Activated CD8-positive, alpha-beta memory T cell treated with anti-CD3 and anti-CD28 coated beads, Interleukin-2, amount 50 U/mL, for 48 hours (primary cell): ENCODE data around the gene PRKAB1.
"Not testable (repeated sequence)": the region's sequence is repeated elsewhere in the genome, so short reads cannot be mapped to it uniquely, and the experiment has no call there.

ENCODE experiments used
- DNase-seq: peaks from one replicate; pipeline ENCODE4 v3.0.0-alpha.2; 2020

The PRKAB1 gene, protein sequence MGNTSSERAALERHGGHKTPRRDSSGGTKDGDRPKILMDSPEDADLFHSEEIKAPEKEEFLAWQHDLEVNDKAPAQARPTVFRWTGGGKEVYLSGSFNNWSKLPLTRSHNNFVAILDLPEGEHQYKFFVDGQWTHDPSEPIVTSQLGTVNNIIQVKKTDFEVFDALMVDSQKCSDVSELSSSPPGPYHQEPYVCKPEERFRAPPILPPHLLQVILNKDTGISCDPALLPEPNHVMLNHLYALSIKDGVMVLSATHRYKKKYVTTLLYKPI

DNA sequence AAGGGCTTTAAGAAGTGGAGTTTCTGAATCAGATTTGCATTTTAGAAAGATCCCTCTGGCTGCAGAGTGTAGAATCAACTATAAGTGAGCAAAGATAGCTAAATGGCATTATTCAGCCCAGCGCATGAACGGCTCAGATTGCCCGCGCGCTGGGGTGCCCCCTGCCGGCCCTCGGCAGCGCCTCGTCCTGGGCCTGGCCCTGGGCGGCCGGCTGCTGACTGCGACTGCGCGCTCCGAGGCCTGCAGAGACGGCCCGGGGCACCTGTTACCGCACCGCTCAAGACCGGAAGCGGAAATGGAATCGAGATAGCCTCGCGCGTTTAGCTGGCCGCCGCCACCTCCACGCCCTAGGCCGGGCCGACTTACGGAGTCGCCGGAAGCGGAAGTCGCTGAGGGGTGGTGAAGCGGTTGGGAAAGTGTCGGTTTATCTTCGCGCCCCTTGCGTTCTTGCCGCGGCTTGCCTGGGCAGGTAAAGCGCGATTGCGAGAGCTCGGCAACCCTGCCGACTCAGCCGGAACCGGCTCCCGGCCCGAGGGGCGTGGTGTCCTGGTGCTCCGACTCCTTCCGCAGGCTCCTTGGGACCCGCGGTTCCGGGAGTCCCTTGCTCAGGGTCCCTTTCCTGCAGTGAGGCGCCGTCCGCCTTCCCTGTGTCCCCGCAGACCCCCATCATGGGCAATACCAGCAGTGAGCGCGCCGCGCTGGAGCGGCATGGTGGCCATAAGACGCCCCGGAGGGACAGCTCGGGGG lies at the start of gene PRKAB1:
TSS of gene PRKAB1 (plus strand) at position 557 of the 747 bp plus-strand sequence. CDS start at position 669, 112 bp downstream.
- peak; percentile 95 for DNase-seq

DNA sequence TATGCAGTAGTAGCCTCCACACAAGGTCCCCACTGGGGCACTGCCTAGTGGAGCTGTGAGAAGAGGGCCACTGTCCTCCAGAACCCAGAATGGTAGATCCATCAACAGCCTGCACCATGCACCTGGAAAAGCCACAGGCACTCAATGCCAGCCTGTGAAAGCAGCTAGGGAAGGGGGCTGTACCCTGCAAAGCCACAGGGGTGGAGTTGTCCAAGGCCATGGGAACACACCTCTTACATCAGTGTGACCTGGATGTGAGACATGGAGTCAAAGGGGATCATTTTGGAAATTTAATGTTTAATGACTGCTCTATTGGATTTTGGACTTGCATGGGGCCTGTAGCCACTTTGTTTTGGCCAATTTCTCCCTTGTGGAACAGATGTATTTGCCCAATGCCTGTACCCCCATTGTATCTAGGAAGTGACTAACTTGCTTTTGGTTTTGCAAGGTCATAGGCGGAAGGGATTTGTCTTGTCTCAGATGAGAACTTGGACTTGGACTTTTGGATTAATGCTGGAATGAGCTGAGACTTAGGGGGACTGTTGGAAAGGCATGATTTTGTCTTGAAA lies 49.5 kb upstream of the PRKAB1 start:
- DNase-seq: not testable (repeated sequence)

DNA sequence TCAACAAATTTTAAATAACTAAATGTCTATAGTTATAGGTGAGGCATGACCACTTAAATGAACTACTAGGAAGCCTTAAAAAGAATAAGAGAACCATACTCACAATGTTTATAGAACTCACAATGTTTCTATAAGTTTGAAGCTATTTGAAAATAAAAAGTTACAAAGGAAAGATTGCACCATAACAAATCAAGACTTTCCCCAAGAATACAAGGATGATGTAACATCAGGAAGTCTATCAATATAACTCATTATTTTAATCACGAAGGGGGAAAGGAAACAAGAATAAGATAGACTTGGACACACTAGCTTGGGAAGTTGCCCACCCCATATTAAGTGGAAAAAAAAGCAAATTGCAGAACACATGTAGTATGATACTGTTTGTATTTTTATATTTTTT lies 47.4 kb upstream of the PRKAB1 start:
- no peak for DNase-seq

DNA sequence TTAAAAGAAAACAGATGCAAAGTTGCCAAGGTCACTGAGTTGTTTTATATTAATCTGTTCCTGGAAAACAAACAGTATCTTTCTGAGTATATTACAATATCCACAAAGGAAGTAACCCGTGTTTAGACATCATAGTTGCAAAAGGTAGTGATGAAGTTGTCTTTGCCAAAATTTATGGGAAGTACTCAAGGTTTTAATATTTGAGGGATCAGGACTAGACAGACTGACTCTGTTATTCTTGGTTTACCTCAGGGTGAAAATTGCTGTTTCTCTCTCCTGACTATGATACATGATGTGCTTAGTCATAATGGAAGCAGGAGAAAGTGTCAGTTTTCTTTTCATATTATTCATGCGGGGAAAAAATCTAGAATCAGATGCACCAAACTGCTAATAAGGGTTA lies 46.1 kb upstream of the PRKAB1 start:
- no peak for DNase-seq

DNA sequence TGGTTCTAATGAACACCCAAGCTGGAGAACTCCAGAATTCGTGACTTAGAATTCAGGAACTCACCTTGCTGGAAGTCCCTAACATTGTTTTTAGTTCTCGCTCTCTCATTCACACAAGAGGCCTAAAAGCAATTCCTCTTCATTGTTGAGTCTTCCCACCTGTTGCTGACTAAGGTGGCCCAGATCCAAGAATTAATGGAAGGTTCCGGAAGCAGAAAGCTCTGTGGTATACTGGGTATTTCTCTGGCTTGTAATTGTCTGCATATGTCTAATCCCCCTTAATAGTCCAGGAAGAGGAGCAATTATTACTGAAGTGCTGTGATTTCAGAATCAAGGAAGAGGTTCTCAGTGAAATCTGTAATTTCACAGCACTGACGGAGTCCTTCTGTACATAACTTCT lies 43.0 kb upstream of the PRKAB1 start:
- DNase-seq: no peak

DNA sequence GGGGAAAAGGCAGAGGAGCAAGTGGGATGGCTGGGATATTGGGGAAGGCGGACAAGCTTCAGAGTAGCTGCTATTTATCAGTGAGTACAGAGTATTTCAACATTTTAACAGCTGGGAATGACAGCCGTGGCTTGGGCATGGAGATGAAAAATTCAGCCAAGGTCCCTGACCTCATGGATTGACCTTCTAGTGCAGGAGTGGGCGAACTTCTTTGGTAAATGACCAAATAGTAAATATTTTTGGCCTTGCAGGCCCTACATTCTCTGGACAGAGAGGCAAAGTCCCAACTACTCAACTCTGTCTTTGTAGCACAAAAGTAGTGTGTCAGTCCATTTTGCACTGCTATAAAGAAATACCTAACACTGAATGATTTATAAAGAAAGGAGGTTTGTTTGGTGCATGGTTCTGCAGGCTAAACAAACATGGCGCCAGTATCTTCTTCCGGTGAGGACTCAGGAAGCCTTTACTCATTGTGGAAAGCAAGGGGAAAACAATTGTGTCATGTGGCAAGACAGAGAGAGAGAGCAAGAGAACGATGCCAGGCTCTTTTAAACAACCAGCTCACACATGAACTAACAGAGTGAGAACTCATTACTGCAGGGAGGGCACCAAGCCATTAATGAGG lies 40.8 kb upstream of the PRKAB1 start:
- DNase-seq: no peak

DNA sequence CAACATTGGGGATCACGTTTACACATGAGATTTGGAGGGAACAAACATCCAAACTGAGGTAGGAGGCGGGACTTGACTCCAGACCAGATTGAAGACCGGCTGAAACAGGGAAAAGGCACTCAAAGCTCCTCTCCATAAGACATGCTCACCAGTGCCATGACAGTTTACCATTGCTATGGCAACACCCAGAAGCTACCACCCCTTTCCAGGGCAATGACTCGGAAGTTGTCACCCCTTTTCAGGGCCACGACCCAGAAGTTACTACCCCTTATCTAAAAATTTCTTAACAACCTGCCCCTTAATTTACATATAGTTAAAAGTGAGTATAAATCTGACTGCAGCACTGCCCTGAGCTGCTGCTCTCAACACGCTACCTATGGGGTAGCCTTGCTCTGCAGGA lies 40.2 kb upstream of the PRKAB1 start:
- DNase-seq: no peak

DNA sequence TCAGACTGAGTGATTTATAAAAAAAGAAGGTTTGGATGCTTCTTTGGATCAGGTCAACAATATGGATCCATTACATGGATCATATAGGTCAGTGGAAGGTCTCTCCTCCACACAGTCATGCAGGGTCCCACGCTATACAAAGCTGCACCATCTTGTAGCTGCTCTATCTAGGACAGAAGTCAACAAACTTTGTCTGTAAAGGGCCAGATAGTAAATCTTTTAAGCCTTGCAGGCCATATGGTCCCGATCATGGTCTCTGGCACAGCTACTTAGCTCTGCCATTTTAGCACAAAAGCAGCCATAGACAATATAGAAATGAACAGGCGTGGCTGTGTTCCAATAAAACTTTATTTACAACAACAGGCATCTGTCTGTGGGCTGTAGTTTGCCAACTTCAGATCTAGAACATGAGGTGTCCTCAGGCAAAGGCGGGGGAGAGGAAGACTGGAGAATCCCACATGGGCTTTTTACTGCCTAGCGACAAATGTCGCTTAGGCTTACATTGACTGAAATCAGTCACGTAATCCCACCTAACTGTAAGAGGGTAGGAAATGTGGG lies 37.6 kb upstream of the PRKAB1 start:
- no peak for DNase-seq

DNA sequence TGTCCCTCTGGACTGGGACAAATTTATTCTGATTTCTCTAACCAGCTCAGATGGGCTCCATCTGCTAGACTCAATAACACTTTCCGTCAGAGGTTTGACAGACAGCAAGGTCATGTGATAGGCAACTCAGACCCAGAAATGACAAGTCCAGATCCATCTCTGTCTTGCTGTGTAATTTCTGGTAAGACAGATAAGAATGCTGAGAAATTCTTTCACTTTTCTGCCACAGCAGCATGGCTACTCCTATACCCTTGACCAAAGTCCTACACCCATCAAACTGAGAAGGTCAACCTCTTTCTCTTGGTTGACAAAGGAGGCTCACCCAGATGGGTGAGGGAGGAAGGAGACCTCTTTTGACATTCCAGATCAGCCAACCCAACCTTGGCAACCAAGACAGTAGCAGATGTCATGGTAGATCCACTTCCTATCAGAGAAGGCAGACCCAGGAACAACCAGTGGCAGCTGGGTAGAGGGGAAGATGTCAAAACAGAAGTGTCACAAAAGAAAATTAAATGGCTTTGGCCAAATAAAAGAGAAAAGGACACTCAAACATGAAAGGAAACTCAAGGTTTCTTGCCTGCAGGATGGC lies 36.9 kb upstream of the PRKAB1 start:
- DNase-seq: no peak

DNA sequence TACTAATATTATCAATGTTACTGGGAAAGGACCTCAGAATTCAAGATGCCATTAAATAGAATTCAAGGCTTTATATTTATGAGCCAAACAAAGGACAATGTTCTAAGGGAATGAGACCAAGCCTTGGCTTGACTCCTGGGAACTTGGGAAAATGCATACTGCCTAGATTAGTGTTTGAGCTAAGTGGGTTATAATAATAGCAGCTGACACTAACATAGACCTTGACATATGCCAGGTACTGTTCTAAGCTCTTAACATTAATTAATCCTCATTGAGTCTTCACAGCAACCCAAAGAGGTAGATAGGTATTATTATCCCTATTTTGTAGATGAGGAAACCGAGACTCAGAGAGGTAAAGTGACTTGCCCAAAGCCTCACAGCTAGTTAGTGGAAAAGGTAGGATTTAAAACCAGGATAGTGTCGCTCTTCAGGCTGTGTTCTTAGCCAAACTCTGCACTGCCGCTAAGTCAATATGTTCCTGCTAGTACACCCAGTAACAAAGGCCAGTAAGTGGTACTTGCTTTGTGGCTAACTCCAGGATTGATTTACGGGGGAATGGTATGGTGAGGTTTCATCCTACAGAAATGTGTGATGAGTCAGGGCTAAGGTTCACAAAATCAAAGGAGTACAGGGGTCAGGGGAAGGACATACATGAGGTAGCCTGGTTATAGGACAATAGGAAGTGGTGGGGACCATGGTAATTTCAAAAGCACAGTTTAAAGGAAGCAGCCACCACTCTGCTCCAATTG lies 35.8 kb upstream of the PRKAB1 start:
- DNase-seq: no peak

DNA sequence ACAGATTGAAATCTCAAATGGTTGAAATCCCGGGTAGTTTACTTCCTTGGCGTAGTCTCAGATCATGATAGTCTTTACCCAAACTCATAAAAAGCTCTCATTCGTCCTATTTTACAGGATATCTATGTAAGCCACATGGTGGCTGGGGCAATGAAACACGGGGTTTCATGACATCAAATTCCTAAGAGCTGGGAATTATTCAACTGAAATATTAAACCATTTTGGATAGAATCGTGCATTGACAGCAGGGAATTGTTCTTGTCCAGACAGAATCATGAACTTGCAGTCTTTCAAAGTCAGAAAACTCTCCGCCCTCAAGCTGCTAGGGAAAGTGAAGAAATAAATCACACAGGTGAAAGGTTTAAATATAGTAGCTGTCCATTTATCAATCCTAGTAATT lies 33.2 kb upstream of the PRKAB1 start:
- no peak for DNase-seq

DNA sequence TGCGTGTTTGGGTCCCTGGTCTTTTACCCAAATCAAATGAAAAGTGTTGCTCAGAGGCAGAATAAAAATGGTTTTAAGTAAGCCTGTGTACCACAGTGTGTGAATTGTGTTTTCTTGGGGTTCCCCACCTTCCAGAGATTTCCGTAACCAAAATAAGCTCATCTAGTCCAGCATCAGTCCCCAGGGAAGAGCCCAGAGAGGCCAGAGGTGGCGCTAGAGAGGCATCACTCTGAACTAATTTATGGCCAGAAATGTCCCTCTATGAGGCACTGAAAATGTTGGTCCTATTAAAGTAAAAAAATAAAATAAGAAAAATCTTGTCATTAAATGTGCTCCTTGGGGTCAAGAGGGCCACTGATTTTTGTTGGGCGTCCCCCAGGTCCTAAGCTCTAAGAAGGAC lies 24.9 kb upstream of the PRKAB1 start:
- no peak for DNase-seq

DNA sequence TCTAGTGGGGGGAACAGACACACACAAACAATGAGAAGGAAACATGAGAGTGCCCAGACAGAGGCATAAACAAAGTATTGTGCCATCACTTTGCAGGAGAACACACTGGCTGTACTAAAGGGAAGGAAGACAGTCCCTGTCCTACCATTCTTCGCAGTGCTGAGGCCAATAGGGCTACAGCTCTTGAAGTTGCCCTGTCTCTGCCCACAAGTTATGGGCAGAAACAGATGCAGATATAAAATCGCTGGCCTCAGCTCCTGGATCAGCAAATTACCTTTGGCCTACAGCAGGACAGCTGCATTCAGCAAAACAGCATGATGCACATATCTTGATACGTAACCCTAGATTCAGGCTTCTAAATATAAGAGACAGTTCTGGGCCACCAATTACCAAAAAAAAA lies 23.0 kb upstream of the PRKAB1 start:
- no peak for DNase-seq

DNA sequence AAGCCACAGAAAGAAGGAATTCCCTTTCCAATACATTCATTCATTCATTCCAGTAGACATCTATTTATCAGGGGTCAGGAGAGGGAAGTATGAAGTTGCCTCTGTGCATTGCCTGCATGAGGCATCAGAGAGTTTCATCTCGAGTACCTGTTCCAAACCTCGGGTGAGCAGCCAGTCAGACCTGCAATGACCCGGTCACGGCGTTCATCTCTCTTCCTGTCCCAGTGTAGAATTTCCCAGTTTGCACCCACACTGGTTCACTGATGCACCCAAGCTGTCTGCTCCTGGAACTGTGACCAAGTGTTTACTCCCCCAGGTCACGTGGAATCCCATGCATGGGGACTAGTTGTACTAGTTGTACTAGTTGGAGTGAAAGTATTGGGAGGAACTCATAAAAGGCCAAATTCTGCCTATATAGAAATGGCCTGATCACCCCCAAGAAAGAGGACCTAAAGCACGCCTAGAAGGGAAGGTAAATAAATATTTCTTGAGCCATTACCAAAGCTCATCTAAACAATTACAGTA lies 22.3 kb upstream of the PRKAB1 start:
- DNase-seq: no peak

DNA sequence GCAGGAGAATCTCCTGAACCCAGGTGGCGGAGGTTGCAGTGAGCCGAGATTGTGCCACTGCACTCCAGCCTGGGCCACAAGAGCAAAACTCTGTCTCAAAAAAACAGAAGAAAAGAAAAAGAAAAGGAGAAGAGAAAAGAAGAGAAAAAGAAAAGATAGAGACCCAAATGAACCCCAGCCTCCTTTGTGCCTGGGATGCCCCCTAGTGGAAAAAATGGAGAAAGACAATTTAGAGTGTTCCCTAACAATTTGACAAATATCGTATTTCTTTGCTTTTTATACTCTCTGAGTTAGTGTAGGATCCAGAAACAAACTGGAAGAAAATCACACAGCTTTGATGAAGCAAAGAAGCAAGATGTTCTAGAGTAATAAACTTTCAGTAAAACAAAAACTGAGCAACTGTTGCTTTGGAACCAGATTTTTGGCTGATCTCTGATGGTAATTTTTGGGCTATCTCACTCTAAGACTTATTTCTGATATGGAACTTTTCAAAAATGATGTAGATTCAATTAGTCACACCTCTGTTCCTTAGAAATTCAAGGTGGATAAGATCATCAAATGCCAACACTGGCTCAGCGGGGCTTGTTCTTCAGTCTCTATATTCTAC lies 18.6 kb upstream of the PRKAB1 start:
- DNase-seq: no peak

DNA sequence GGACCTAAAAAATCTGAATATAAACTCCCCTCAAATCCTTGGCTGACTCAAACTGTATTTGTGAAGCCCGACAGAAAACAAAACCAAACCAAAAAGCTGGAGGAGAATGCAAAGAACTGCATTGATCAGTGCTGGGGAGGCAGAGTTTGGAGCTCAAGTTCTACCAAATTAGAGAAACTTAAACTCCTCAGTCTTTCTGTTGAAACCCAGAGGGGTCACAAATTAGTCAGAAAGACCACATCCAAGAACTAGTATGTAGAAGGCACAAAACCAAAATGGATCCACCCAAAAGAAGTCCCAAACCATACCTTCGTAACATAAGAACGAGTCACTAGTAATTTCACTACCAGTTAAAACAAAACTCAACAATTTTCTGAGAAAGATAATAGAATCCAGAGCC lies 15.3 kb upstream of the PRKAB1 start:
- no peak for DNase-seq

DNA sequence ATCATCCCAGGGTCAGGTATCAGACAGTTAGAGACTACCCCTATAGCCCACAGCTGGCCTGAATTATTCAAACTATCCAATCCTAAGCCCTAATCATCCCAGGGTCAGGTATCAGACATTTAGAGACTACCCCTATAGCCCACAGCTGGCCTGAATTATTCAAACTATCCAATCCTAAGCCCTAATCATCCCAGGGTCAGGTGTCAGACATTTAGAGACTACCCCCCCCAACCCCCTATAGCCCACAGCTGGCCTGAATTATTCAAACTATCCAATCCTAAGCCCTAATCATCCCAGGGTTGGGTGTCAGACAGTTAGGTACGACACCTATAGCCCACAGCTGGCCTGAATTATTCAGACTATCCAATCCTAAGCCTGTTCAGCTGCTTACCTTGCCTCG lies 10.9 kb upstream of the PRKAB1 start:
- DNase-seq: not testable (repeated sequence)

DNA sequence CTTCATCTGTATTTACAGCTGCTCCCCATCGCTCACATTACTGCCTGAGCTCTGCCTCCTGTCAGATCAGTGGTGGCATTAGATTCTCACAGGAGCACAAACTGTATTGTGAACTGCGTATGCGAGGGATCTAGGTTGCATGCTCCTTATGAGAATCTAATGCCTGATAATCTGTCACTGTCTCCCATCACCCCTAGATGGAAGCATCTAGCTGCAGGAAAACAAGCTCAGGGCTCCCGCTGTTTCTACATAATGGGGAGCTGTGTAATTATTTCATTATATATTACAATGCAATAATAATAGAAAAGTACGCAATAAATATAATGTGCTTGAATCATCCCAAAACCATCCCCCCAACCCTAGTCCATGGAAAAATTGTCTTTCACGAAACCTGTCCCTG lies 9.8 kb upstream of the PRKAB1 start:
- not testable (repeated sequence) for DNase-seq

DNA sequence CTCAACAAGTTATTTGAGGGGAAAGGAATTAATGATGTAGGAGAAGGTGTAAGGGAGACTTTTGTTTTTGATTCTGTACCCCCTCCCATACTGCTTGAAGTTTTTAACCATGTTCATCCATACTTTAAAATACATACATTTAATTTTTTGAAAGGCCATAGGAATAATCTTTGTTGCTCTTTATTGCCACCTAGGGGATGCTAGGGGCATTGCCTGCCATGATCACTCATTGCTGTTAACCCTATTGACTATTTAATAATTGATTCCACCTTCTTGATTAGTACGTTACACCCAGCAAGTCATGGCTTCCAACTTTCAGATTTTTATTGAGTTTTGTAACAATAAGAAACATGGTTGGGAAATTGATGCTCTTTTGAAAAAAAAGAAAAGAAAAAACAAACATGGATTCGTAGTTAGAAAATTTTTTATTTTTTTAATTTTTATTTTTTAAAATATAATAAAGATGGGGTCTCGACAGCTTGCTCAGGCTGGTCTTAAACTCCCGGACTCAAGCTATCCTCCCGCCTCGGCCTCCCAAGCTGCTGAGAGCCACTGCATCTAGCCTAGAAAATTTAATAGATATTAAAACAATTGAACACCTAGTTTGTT lies 8.5 kb upstream of the PRKAB1 start:
- DNase-seq: no peak

DNA sequence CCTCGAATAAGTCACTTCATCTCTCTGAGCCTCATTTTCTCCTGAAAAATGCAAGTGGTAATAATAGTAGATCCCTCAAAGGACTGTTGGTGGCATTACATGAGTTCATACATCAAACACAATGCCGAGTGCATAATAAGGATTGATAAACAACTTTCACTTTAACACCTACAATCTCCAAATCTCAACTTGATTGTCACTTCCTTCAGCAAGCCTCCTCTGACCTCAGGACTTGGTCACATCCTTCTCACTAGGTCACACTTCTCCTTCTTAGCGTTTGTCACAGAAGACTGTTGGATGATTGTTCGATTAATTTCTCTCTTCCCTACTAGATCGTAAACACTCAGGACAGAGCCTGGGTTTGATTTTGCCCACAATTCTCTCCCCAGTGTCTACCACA lies 7.9 kb upstream of the PRKAB1 start:
- no peak for DNase-seq

DNA sequence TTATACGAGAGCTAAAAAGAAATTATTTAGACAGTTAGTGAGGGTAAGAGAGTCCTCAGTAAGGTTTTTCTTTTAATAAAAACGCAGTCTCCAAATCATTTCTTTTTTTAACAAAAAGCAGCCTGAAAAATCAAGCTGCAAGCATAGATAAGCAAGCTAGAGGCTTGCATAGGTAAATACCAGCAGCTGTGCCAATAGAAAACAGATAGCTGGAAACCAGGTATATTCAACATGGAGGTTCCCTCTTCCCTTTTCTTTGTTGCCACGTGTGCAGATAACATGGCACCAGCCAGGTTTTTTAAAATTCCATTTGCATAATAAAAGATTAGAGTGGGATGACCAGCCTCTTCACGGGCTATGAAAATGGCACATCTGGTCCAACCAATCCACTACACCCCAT lies 6.1 kb upstream of the PRKAB1 start:
- DNase-seq: no peak
